Measurements from ENCODE around the gene ASPG. TPM values are rescaled to one million over a fixed set of nuclear protein-coding genes. Genes with fewer than 3 reads are reported as not detected.

Gene ASPG
- polyA plus RNA-seq, 1 donor from 2014 or later, result not detected

DNA sequence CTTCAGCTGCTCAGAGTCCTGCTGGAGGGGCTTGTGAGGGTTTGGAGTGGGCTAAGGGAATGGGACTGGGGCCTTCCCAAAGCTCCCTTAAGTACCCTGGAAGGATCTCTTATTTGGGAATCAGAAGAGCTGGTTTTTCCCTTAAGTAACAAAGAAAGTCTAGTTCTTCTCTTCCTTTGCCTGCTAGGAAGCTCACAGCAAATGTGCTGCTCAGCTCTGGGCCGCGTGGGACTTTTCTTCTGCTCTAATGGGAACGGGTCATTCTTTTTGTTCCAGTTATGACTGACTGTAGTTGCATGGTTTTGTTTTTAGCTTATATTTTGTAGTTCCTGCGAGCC is 58.9 kb downstream of the ASPG start:
- Mint-ChIP-seq H3K27me3 (peaks cover 25% of the 10 kb centered on the region), H3K4me1 (no peaks in the 10 kb centered on the region), H3K9me3 (no peaks in the 10 kb centered on the region), H3K4me3 (no peak overlapping the region), H3K36me3 (peaks cover 2% of the 10 kb centered on the region), H3K27ac (no peak overlapping the region)

DNA sequence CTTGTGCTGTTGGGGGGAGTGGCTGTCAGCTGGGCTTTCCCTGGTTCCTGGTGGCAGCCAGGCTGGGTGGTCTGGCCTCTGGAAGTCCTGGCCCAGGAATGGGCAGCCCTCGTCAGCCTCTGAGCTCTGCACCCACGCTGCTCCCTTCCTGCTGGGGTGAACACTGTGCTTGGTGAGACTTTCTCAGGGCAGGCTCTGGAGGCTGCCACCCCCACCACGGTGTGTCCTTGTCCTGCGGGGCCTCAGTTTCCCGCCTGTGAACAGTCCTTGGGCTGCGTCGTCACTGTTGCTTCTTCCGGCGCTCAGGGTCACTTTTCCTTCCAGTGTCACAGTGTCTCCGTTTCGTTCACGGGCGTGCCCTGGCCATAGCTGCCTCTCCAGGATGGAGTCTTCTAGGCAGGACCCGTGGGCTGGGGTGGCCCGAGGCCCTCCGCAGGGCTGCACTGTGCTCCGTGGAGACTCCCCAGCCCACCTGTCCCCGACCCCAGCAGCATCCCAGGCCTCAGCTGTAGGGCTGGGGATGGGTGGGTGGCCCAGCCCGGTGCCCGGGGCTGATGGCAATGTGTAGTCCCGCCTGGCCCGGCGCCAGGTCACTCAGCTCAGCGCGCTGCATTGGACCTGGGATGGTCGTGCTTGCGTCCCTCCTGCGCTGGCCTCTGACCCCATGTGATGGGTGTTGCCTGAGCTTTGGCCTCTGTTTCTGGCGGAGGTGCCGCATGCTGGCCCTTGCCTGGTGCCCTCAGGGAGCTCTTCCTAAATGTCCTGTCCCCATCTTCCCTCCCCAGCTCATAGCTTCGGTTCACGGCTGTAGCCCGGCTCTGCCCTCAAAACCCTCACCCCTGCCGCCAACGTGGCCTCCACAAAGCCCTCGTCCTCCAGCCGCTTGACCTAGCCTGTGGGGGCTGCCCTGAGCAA is 59.7 kb downstream of the ASPG start:
- Mint-ChIP-seq H3K27ac (no peak overlapping the region), H3K9me3 (no peaks in the 10 kb centered on the region), H3K4me3 (peak overlapping the region in 1 of 4 donors; percentile 28), H3K36me3 (peaks cover 2% of the 10 kb centered on the region), H3K4me1 (no peaks in the 10 kb centered on the region), H3K27me3 (peaks cover 21% of the 10 kb centered on the region)

DNA sequence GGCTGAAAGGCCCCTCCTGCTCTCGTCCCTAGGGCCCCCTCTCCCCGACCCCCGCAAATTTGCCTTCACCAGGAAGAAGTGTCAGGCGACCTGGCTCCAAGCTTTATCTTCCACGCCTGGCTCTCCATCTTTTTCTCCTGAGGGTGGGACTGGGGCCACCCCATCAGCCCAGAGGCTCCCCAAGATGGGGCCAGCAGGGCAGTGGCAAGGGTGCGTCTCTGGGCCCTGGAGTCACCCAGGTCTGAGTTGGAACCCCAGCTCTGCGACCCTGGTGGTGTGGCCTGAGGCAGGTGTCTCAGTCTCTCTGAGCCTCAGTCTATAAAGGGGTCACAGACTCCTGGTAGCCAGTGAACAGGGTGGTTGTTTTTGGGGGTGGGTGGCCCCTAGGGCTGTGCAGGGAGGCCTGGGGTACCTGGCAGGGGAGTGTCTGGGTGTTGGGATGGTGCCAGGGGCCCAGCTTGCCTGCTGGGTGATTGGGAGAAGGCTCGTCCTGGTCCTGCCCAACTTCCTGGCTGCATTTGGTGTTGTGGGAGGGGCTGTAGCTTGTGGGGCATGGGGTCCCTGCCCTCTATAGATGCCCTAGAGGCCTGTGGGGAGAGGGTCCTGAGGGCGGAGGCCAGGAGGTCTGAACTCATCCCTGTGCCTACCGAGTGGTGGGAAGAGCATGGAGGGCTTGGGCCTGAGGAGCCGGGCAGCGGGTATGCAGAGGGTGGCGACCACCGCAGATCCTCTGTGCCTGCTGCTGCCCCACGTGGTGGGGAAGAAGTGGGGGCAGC is 60.5 kb downstream of the ASPG start:
- Mint-ChIP-seq H3K4me1 (no peaks in the 10 kb centered on the region), H3K27me3 (peaks cover 17% of the 10 kb centered on the region)

DNA sequence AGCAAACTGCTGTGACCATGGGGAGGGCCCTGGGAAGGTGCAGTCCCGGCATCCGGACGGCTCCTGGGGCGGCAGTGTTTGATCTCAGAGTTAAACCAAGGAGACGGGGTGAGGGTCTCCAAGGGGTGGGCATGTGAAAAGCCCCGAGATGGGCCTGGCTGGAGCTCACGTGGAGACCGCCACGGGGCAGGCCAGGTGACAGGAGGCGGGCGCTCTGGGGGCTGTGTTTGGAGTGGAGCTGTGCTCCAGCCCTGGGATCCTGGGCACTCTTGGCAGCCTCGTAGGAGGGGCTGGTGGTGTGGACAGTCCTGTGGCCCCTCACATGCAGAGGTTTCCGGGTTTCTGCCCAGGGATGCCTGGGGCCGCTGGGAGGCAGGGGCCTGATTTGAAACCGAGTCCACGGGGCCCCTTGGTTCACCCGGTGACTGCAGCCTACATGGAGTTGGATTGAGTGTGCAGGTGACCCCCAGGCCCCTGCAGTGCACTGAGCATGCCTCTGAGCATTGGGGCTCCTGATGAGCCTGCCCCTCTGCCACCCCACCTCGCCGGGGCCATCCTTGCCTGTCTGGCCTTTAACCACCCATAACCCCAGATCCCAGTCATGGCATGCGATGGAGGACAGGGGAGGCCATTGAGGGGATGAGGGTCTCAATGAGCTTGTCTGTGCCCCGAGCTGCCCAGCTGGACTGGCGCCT is 61.3 kb downstream of the ASPG start:
- H3K36me3 Mint-ChIP-seq, result peaks cover 2% of the 10 kb centered on the region
- peaks cover 15% of the 10 kb centered on the region for H3K27me3 Mint-ChIP-seq
- H3K4me3 Mint-ChIP-seq, result no peak overlapping the region
- no peaks in the 10 kb centered on the region for H3K9me3 Mint-ChIP-seq
- no peak overlapping the region for H3K27ac Mint-ChIP-seq
- H3K4me1 Mint-ChIP-seq, result no peaks in the 10 kb centered on the region

More for the DNA sequence above, 60.5 kb downstream of the ASPG start:
- peak overlapping the region in 1 of 4 donors; percentile 28 for H3K4me3 Mint-ChIP-seq
- peaks cover 2% of the 10 kb centered on the region for H3K36me3 Mint-ChIP-seq
- H3K27ac Mint-ChIP-seq, result no peak overlapping the region
- no peaks in the 10 kb centered on the region for H3K9me3 Mint-ChIP-seq

GRCh38 chr14:104147346-104148125 is 62.0 kb downstream of the ASPG start:
- no peaks in the 10 kb centered on the region for H3K9me3 Mint-ChIP-seq
- no peak overlapping the region for H3K27ac Mint-ChIP-seq

GRCh38 chr14:104148433-104149277 is 63.2 kb downstream of the ASPG start:
- H3K36me3 Mint-ChIP-seq, result peaks cover 2% of the 10 kb centered on the region
- H3K27ac Mint-ChIP-seq, result no peak overlapping the region
- H3K4me3 Mint-ChIP-seq, result no peak overlapping the region
- no peaks in the 10 kb centered on the region for H3K4me1 Mint-ChIP-seq
- peaks cover 15% of the 10 kb centered on the region for H3K27me3 Mint-ChIP-seq
- no peaks in the 10 kb centered on the region for H3K9me3 Mint-ChIP-seq

More at GRCh38 chr14:104147346-104148125, 62.0 kb downstream of the ASPG start:
- Mint-ChIP-seq H3K36me3 (peaks cover 2% of the 10 kb centered on the region), H3K4me1 (no peaks in the 10 kb centered on the region), H3K27me3 (peaks cover 15% of the 10 kb centered on the region), H3K4me3 (no peak overlapping the region)

DNA sequence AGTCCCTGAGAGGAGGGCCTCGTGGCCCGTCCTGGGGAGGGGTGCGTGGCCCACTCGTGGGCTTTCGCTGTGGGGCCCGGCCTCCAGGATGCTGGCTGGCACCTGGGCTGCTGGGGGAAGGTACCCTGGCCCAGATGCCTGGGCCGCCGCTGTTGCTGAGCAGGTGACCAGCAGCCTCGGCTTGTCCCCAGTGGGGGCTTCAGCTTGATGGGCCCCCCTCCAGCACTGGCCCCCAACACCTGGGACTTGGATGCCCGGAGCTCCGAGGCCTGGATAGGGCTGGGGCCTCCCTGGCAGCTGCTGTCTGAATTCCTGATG is 63.7 kb downstream of the ASPG start:
- Mint-ChIP-seq H3K36me3 (peaks cover 2% of the 10 kb centered on the region), H3K27me3 (peaks cover 15% of the 10 kb centered on the region), H3K27ac (no peak overlapping the region), H3K4me1 (no peaks in the 10 kb centered on the region), H3K9me3 (no peaks in the 10 kb centered on the region), H3K4me3 (no peak overlapping the region)

- no peaks in the 10 kb centered on the region for H3K4me1 Mint-ChIP-seq
- H3K4me3 Mint-ChIP-seq, result no peak overlapping the region
- peaks cover 11% of the 10 kb centered on the region for H3K27me3 Mint-ChIP-seq
- H3K36me3 Mint-ChIP-seq, result peaks cover 2% of the 10 kb centered on the region
- no peaks in the 10 kb centered on the region for H3K9me3 Mint-ChIP-seq
- H3K27ac Mint-ChIP-seq, result no peak overlapping the region
Measured at GRCh38 chr14:104149617-104150135, 64.2 kb downstream of the ASPG start.

- Mint-ChIP-seq H3K4me1 (no peaks in the 10 kb centered on the region), H3K36me3 (peaks cover 2% of the 10 kb centered on the region), H3K27me3 (peaks cover 9% of the 10 kb centered on the region), H3K4me3 (no peak overlapping the region), H3K9me3 (no peaks in the 10 kb centered on the region), H3K27ac (no peak overlapping the region)
Measured at GRCh38 chr14:104150136-104151025, 64.9 kb downstream of the ASPG start.

DNA sequence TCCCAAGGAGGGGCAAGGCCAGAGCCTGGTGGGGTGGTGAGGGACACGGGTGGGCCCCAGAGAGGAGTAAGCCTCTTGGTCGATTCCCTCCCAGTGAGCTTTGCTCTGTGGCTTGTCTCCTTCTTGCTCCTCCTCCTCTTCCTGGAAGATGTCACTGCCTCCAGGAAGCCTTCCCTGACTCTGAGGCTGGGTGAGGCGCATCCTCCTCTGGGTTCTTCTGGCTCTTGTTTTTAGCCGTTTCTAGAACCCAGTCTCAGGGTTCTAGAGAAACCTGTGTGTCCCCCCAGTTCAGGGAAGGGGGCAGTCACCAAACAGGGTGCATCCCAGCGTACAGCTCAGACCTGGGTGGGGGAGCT is 65.5 kb downstream of the ASPG start:
- Mint-ChIP-seq H3K36me3 (peaks cover 2% of the 10 kb centered on the region), H3K9me3 (no peaks in the 10 kb centered on the region), H3K4me3 (no peak overlapping the region), H3K27me3 (peaks cover 6% of the 10 kb centered on the region), H3K4me1 (no peaks in the 10 kb centered on the region), H3K27ac (no peak overlapping the region)

- H3K27ac Mint-ChIP-seq, result no peak overlapping the region
- peaks cover 2% of the 10 kb centered on the region for H3K36me3 Mint-ChIP-seq
- peaks cover 6% of the 10 kb centered on the region for H3K27me3 Mint-ChIP-seq
- no peaks in the 10 kb centered on the region for H3K4me1 Mint-ChIP-seq
- no peak overlapping the region for H3K4me3 Mint-ChIP-seq
- H3K9me3 Mint-ChIP-seq, result no peaks in the 10 kb centered on the region
Measured at GRCh38 chr14:104151566-104152245, 66.2 kb downstream of the ASPG start.

DNA sequence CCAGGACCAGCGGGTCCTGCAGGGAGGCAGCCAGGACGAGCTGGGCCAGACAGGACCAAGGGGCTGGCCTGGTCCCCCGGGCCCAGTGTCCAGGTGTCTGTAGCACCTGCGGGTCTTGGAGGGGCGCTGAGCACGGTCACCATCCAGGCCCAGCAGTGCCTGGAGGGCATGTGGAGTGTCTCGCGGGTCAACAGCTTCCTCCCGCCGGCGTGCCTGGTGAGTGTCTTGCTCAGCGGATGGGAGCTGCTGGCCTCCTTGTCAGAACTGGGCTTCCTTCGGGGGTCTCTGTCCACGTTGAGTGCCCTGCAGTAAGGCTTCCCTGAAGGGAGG is 66.7 kb downstream of the ASPG start:
- no peak overlapping the region for H3K4me3 Mint-ChIP-seq
- H3K27me3 Mint-ChIP-seq, result peaks cover 6% of the 10 kb centered on the region
- H3K27ac Mint-ChIP-seq, result no peak overlapping the region
- no peaks in the 10 kb centered on the region for H3K4me1 Mint-ChIP-seq
- H3K9me3 Mint-ChIP-seq, result no peaks in the 10 kb centered on the region
- peaks cover 2% of the 10 kb centered on the region for H3K36me3 Mint-ChIP-seq
